LNCAP (cell line): Measurements from ENCODE around the gene MRPL37.

Experiments used
- TF ChIP-seq, protein P1 (sequence below): fragments of 450-650 bp; IDR thresholded peaks from 2 replicates; pipeline ENCODE4 v1.5.1; 2017; ENCODE audit warnings: mild to moderate bottlenecking

Gene MRPL37

DNA sequence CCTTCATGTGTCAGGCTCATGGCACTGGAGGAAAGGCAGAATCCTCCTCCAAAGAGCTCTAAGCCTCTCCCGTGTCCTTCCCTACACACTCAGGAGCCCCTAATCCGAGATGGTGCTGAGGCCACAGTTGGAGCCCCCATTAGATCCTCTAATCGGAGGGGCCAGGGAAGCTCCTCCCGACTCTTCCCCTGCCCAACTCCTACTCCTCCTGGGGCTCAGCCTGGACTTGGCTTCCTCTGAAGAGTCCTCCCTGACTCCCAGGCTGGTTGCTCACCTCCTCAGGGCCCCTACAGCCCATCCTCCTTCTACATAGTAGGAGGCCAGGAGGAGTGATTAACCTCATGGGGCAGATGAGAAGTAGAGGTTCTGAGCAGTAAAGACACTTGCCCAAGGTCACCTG lies 25.9 kb upstream of the MRPL37 start:
- TF ChIP-seq, protein P1, sequence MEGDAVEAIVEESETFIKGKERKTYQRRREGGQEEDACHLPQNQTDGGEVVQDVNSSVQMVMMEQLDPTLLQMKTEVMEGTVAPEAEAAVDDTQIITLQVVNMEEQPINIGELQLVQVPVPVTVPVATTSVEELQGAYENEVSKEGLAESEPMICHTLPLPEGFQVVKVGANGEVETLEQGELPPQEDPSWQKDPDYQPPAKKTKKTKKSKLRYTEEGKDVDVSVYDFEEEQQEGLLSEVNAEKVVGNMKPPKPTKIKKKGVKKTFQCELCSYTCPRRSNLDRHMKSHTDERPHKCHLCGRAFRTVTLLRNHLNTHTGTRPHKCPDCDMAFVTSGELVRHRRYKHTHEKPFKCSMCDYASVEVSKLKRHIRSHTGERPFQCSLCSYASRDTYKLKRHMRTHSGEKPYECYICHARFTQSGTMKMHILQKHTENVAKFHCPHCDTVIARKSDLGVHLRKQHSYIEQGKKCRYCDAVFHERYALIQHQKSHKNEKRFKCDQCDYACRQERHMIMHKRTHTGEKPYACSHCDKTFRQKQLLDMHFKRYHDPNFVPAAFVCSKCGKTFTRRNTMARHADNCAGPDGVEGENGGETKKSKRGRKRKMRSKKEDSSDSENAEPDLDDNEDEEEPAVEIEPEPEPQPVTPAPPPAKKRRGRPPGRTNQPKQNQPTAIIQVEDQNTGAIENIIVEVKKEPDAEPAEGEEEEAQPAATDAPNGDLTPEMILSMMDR = no peak

DNA sequence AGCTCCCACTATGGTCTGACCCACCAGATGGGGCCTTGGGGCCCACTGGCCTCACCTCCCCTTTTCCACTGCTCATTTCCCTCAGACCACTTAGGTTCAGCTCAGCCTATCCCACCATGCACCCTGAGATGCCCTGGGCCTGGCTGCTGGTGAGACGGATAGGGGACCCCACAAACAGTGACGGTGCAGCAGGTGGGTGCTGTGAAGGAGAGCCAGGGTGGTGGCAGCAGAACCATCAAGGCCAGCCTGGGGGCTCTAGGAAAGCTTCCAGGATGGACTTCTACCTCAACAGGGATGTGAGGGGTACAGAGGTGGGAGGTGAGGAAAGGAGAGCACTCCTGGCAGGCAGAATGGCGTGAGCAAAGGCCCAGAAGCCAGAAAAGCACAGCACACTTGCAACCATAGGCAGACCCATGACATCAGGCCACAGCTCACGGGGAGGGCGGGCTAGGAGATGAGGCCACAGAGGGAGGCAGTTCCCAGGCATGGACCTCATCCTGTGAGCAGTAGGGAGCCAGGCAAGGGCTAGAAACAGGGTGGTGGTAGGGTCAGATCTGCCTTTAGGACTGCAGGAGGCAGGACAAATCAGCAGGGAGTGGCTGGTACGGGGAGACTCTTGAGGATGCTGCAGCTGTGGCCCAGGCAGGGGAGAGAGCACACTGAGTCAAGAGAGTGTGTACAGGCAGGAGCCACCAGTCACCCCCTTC lies 23.2 kb upstream of the MRPL37 start:
- TF ChIP-seq, protein P1 = no peak

DNA sequence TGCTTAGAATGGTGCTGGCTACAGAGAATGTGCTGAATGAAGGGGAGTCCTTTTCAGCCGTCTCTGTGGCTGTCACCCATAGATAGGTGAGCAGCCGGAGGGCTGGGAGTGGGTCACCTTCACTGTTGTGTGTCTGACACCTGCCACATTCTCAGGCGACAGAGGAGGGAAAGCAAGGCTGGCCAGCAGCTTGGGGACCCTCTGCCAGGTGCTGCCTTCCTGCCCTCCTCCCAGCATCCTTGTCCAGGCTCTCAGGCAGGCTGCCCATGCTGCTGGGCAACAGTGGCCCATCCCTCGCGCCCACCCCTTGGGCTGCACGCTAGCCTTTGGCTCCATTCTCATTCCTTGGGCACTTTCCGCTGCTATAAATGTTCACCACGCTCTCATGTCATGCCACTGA lies 22.2 kb upstream of the MRPL37 start:
- TF ChIP-seq, protein P1 = no peak

DNA sequence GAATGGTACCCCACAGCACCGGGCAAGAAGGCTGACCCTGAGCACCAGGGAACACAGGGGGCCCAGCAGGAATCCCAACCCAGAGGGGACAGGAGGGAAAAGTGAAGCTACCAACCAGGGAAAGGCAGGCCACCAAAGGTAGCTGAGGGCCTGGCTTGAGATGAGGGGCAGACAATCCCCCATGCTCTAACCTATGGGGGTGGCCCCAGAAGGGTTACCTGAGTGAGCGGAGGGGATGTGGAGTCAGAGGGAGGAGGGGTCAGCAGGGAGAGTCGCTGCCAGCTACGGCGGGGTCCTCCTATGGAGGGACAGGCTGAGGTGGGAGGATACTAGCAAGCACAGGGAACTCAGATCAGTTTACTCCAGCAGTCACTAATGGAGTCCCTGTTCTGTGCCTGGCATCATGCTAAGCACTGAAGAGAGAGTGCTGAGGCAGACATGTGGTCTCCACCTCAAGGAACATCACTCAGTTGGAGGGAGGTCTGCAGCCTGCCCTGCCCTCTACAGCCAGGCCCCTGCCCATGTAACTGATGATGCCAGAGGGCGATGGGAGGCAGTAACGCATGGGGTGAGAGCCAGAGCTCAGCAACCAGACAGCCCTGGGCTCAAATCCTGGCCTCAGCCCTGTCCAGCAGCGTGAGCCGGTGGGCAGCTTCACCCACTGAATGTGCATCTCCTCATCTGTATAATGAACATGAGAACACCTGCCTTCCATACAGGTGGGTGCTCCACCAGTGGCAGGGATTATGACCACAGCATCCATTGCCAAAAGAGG lies 21.5 kb upstream of the MRPL37 start:
- TF ChIP-seq, protein P1 = no peak

DNA sequence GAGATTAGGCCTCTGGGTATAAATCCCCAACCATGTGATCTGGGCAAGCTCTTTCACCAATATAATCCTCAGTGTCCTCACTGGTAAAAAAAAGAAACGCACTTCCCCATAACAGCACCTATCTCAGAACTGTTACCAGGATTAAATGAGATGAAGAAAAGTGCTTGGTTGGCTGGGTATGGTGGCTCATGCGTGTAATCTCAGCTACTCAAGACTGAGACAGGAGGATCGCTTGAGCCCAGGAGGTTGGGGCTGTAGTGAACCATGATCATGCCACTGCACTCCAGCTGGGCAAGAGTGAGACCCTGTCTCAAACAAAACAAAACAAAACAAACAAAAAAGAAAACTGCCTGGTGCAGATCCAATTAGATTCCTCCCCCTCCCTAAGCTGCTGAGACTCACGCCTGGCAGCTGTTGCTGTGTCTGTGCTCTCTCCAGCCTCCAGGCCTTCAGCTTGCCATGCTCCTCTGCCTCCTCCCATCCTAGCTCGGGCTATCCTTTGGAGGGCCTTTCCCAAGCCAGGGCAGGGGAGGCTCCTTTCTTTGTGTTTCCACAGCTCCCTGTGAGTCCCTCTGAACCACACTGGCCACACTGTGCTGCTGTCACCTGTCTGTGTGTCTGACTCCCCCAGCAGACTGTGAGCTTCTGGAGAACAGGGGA lies 19.1 kb upstream of the MRPL37 start:
- TF ChIP-seq, protein P1 = no peak

DNA sequence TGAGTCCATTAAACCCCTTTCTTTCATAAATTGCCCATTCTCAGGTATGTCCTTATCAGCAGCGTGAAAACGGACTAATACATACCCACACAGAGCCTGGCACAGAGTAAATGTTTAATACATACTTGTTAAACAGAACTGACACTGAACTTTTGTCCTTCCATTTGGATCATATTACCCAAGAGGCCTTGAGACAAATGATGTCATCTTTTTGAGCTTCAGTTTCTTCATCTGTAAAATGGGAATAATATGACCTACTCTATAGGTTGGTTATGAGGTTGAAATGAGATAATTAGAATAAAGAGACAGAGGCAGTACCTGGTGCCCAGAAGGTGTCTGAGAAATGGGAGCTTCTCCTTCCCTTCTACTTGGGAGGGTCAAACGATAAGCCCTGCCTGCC lies 13.9 kb upstream of the MRPL37 start:
- TF ChIP-seq, protein P1 = no peak

GRCh38 chr1:54188291-54188690 lies 11.7 kb upstream of the MRPL37 start:
- TF ChIP-seq, protein P1 = no peak
